Kidney (tissue), 14 donors: Measurements from ENCODE around the gene NKX1-1. TPM values are rescaled to one million over a fixed set of nuclear protein-coding genes. Genes with fewer than 3 reads are reported as not detected.

ENCODE experiments used
- DNase-seq, 5 donors: peaks; one replicate each; pipeline ENCODE4 v3.0.0-alpha.2; 2013 to 2020
- FAIRE-seq: peaks from 2 replicates; lab custom pipeline; 2012; peaks lifted over from hg19 to GRCh38; lab: Jason Lieb, UNC
- H3K27ac ChIP-seq, 2 donors: one replicate each; pipeline ENCODE4 v1.7.0; 2013; ENCODE audit warnings: low read depth in 2 of 2, low read length in 2 of 2, inconsistent platforms in 1 of 2
- H3K27me3 ChIP-seq: one replicate; pipeline ENCODE4 v1.7.1; 2013; ENCODE audit warnings: low read length, inconsistent platforms; ENCODE audit not compliant: control insufficient read depth, insufficient read depth
- H3K36me3 ChIP-seq, 3 donors: one replicate each; pipeline versions ENCODE4 v1.7.0 to v1.7.1; 2013; ENCODE audit warnings: low read length in 3 of 3, control low read depth in 1 of 3, inconsistent platforms in 1 of 3; ENCODE audit not compliant: insufficient read depth in 3 of 3, control insufficient read depth in 2 of 3
- H3K4me1 ChIP-seq, 3 donors: one replicate each; pipeline versions ENCODE4 v1.7.0 to v1.7.1; 2013; ENCODE audit warnings: low read length in 3 of 3, inconsistent platforms in 1 of 3, low read depth in 1 of 3; ENCODE audit not compliant: control insufficient read depth in 2 of 3, insufficient read depth in 2 of 3
- H3K4me3 ChIP-seq, 3 donors: one replicate each; pipeline versions ENCODE4 v1.7.0 to v1.8.1; 2013; ENCODE audit warnings: low read length in 3 of 3, control low read depth in 1 of 3, inconsistent platforms in 1 of 3
- H3K9ac ChIP-seq, 3 donors: one replicate each; pipeline versions ENCODE4 v1.7.0 to v1.7.1; 2013; ENCODE audit warnings: low read length in 3 of 3, control low read depth in 1 of 3, inconsistent platforms in 1 of 3
- H3K9me3 ChIP-seq, 3 donors: one replicate each; pipeline versions ENCODE4 v1.7.0 to v1.7.1; 2013; ENCODE audit warnings: low read length in 3 of 3, control low read depth in 1 of 3, inconsistent platforms in 1 of 3; ENCODE audit not compliant: control insufficient read depth in 2 of 3, insufficient read depth in 1 of 3
- intact Hi-C: fragments of 100-400 bp; cut with DNase I; formaldehyde crosslinking; loops from one replicate; pipeline ENCODE4 v1.11.1; 2022
- polyA plus RNA-seq: library from polyadenylated mRNA; stranded (reverse); fragments of 350-450 nt; fragmentation: Illumina TruSeq; extraction: RNeasy Lipid Tissue Mini Kit (QIAGEN cat#74804); gene quantifications from one replicate; pipeline ENCODE4 v1.2.3, GENCODE V29; 2014; ENCODE audit warnings: low read depth, low replicate concordance; ENCODE audit not compliant: insufficient read depth
- total RNA-seq: library from RNA; stranded (reverse); fragmentation: NEBNext Ultra II Directional; extraction: Animal tissue kit (Norgen Biotek cat#: 25700); gene quantifications from one replicate; pipeline ENCODE4 v1.2.1, GENCODE V29; 2021
- TF ChIP-seq, protein P1 (sequence below): IDR thresholded peaks from 3 replicates; pipeline ENCODE4 v1.5.1; 2012; ENCODE audit warnings: mild to moderate bottlenecking, moderate library complexity, borderline replicate concordance; ENCODE audit not compliant: insufficient read depth; ENCODE audit errors: extremely low read depth
- donor health status: control.
- donor health status: control.
- donor health status: control.
- donor health status: control.
- donor health status: control.
- donor health status: DM: yes; HTN: yes; CAD: no.
- donor health status: Normal renal cell carcinoma (clear cell type).

Gene NKX1-1
- total and polyA plus RNA-seq, 2 donors from 2014 or later = not detected

DNA sequence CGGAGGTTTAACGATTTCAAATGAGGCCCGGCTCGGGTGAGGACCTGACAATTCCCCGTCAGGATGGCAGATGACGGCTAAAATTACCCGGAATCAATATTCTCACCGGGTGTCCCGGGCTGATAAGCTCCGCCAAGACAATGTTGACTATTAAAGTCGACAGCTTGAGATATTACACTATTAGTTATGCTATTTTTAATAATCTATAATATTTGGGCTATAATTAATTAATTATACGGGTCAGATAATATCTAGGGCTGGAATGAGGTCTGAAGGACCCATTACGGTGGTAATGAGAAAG, 9.4 kb upstream of the NKX1-1 start:
- no peak for FAIRE-seq
- Histone ChIP-seq H3K9me3 (no peaks in the 10 kb centered on the region), H3K27me3 (peaks cover 27% of the 10 kb centered on the region), H3K4me3 (no peak overlapping the region), H3K27ac (no peak overlapping the region), H3K4me1 (no peaks in the 10 kb centered on the region), H3K9ac (no peak overlapping the region), H3K36me3 (no peaks in the 10 kb centered on the region)
- DNase-seq = no peak
- intact Hi-C loops = no loop called here
- TF ChIP-seq, protein P1, sequence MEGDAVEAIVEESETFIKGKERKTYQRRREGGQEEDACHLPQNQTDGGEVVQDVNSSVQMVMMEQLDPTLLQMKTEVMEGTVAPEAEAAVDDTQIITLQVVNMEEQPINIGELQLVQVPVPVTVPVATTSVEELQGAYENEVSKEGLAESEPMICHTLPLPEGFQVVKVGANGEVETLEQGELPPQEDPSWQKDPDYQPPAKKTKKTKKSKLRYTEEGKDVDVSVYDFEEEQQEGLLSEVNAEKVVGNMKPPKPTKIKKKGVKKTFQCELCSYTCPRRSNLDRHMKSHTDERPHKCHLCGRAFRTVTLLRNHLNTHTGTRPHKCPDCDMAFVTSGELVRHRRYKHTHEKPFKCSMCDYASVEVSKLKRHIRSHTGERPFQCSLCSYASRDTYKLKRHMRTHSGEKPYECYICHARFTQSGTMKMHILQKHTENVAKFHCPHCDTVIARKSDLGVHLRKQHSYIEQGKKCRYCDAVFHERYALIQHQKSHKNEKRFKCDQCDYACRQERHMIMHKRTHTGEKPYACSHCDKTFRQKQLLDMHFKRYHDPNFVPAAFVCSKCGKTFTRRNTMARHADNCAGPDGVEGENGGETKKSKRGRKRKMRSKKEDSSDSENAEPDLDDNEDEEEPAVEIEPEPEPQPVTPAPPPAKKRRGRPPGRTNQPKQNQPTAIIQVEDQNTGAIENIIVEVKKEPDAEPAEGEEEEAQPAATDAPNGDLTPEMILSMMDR = no peak

GRCh38 chr4:1414831-1415680, 8.8 kb upstream of the NKX1-1 start:
- Histone ChIP-seq H3K27me3 (peaks cover 27% of the 10 kb centered on the region), H3K9ac (no peak overlapping the region), H3K36me3 (no peaks in the 10 kb centered on the region), H3K4me1 (no peaks in the 10 kb centered on the region), H3K4me3 (no peak overlapping the region), H3K9me3 (no peaks in the 10 kb centered on the region), H3K27ac (no peak overlapping the region)
- FAIRE-seq (no peak), DNase-seq (peak in 3 of 5 donors; percentile 6 to 58 (median 37))
- intact Hi-C loops = no loop called here
- TF ChIP-seq, protein P1 = no peak

DNA sequence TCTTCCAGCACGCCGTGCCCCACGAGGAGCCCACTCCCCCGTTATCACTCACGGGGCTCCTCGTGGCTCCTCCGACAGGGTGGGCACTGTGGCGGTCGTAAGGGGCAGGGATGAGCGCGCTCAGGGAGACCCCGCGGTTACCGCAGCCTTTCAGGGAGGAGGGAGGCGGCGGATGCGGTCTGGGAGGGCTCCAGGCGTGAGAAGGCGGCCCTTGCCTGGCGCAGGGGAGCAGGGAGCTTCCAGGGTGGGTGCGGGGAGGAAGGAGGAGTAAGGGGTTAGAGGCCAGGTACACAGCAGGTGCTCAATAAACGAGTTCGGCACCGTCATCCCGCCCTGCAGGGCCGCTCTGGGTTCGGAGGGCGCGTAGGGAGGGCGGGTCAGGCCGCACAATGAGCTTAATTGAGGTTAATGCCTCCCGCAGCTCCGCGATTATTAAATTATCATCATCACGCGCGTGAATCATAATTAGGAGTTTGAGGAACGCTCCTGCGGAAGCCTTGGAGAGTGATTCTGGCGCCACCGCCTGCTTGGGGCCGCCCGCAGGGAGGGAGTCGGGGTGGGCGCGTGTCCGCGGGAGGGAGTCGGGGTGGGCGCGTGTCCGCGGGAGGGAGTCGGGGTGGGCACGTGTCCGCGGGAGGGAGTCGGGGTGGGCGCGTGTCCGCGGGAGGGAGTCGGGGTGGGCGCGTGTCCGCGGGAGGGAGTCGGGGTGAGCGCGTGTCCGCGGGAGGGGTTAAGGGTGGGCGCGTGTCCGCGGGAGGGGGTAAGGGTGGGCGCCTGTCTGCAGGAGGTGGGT, 7.6 kb upstream of the NKX1-1 start:
- intact Hi-C loops = no loop called here
- TF ChIP-seq, protein P1 = no peak
- no peak overlapping the region for H3K4me3 ChIP-seq
- no peaks in the 10 kb centered on the region for H3K4me1 ChIP-seq
- H3K36me3 ChIP-seq = no peaks in the 10 kb centered on the region
- H3K9me3 ChIP-seq = no peaks in the 10 kb centered on the region
- H3K27me3 ChIP-seq = peaks cover 28% of the 10 kb centered on the region
- DNase-seq (peak in 2 of 5 donors; percentile 26 to 55), FAIRE-seq (no peak)
- H3K27ac ChIP-seq = no peak overlapping the region
- no peak overlapping the region for H3K9ac ChIP-seq
